Left lobe of liver (tissue), 2 donors: ENCODE results near the gene TLCD3A. TPM values are rescaled to one million over a fixed set of nuclear protein-coding genes. Genes with fewer than 3 reads are reported as not detected.
"Not testable (repeated sequence)": the region's sequence is repeated elsewhere in the genome, so short reads cannot be mapped to it uniquely, and the experiment has no call there.

Experiments used
- ATAC-seq: fragments of 200-7000 bp; cut with Tn5 transposase; one replicate; pipeline ENCODE4 v1.9.1; 2020; ENCODE audit warnings: mild to moderate bottlenecking, moderate library complexity
- DNase-seq: peaks from one replicate; pipeline ENCODE4 v3.0.0-alpha.2; 2020; ENCODE audit warnings: low spot score
- total RNA-seq: library from RNA; stranded (reverse); gene quantifications from one replicate; pipeline ENCODE4 v1.2.1, GENCODE V29; 2021
- donor health status: DM: no; HTN: no; CAD: no; lungs with moderate emphysema.
- donor health status: DM: no; HTN: yes; CAD: no.

The TLCD3A gene
- 0.50 TPM for total RNA-seq

GRCh38 chr17:732067-732901, at the start of gene TLCD3A:
TSS of gene TLCD3A (plus strand) at chr17:732596. CDS start at chr17:732648, 52 bp downstream.
- peak; percentile 78 for DNase-seq
- peak; percentile 89 for ATAC-seq

DNA sequence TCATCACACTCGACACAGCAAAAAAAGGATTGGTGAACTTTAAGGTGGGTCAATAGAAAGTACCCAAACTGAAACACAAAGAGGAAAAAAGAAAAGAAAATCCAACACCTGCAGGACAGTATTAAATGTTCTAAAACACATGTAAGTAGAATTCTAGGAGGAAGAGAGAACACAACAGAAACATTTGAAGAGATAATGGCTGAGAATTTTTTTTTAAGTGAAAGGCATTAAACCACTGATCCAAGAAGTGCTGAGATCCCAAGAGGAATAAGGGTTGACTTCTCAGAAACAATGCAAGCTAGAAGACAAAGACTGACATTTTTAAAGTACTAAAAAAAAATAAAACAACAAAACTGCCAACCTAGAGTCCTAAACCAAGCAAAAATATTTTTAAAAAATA, 49.4 kb upstream of the TLCD3A start:
- no peak for ATAC-seq
- DNase-seq: no peak

- no peak for ATAC-seq
- DNase-seq: no peak
These were observed 48.7 kb upstream of the TLCD3A start for GRCh38 chr17:683499-684254.

GRCh38 chr17:685006-685405, 47.4 kb upstream of the TLCD3A start:
- ATAC-seq: no peak

DNA sequence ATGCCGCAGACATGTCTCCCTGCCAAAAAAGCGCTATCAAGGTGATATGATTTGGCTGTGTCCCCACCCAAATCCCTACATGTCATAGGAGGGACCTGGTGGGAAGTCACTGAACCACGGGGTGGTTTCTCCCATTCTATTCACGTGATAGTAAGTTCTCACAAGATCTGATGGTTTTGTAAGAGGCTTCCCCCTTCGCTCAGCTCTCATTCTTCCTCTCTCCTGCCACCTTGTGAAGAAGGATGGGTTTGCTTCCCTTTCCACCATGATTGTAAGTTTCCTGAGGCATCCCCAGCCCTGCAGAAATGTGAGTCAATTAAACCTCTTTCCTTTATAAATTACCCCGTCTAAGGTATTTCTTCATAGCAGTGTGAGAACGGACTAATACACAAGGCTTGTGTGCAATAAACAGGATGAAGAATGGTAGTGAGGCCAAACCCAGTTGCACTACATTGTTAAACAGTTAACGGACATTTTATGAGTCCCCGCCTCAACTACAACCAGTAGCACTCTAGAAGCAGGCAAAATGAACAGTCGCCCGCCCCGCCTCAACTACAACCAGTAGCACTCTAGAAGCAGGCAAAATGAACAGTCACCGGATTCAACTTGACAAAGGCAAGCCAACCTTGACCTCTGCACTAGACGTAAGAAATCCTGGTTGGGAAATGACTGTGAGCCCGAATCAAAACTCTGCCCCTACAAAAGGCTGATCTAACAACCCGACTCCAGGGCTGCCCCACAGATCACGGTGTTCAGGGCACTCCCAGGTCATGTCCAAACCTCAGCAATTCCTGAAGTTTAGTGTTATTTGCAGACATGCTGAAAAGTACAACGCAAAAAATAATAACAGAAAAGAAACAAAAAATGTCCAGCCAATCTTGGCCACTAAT, 44.1 kb upstream of the TLCD3A start:
- DNase-seq (no peak), ATAC-seq (peak; percentile 85)

More at GRCh38 chr17:685006-685405, 47.4 kb upstream of the TLCD3A start:
- no peak for DNase-seq

- ATAC-seq (no peak), DNase-seq (no peak)
These were observed 42.7 kb upstream of the TLCD3A start for GRCh38 chr17:689556-690275.

GRCh38 chr17:690361-690760, 42.0 kb upstream of the TLCD3A start:
- no peak for DNase-seq
- no peak for ATAC-seq

DNA sequence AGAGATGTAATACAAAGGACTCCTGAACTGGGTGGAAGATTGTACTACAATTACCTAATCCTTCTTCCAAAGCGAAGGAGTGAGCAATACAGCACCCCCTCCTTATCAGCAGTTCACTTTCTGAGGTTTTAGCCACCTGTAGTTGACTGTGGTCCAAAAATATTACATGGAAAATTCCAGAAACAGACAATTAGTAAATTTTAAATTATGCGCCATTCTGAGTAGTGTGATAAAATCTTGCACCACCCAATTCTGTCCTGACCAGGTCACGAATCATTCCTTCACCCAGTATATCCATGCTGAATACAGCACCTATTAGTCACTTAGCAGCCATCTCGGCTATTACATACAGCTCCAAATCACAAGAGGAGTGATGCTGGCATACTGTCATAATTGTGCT, 41.0 kb upstream of the TLCD3A start:
- no peak for DNase-seq
- ATAC-seq: no peak

GRCh38 chr17:692116-692515, 40.3 kb upstream of the TLCD3A start:
- no peak for DNase-seq
- ATAC-seq: no peak

GRCh38 chr17:693791-694638, 38.4 kb upstream of the TLCD3A start:
- ATAC-seq (no peak), DNase-seq (no peak)

- no peak for ATAC-seq
- no peak for DNase-seq
These were observed 36.0 kb upstream of the TLCD3A start for GRCh38 chr17:696369-696768.

- ATAC-seq: no peak
- DNase-seq: no peak
These were observed 34.7 kb upstream of the TLCD3A start for GRCh38 chr17:697682-698081.

- DNase-seq, ATAC-seq: not testable (repeated sequence)
These were observed 34.3 kb upstream of the TLCD3A start for GRCh38 chr17:698096-698495.

DNA sequence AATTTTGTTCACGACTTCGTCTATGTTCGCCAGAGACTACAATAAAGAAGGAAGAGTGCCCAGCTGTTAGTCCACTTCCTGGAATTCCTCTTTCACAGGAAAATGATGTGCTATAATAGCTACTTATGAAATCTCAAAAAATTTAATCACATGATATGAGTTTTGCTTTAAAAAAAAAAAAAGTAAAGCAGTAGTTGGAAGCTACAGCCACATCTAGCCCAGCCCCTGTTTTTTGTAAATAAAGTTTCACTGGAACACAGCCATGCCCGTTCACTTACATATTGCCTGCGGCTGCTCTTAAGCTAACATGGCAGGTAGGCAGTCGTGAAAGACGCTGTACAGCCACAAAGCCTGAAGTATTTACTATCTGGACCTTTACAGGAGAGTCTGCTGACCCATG, 33.1 kb upstream of the TLCD3A start:
- DNase-seq (no peak), ATAC-seq (peak; percentile 86)

DNA sequence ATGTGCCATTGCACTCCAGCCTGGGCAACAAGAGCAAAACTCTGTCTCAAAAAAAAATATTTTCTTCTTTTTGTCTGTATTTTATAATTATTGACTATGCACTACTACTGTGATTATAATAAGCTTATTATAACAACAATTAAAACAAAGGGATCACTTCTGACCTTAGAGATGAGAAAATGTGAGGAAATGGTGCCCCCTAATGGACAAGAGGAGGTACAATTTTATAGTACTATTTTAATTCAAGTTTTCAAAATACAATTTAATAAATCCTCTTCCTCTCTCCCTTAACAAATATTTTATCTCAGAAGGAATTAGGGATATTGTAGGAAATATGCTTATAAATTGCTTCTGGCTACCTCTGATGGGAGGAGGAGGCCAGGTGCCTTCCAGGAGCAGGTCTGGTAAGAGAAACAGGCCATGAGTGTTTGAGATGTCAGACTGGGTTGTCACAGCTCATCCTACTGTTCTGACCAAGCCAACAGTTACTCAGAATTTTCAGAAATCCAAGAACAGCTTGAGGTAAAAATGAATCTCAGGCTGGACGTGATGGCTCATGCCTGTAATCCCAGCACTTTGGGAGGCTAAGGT, 31.8 kb upstream of the TLCD3A start:
- DNase-seq (no peak), ATAC-seq (peak; percentile 70)

GRCh38 chr17:703081-703875, 29.1 kb upstream of the TLCD3A start:
- no peak for DNase-seq
- no peak for ATAC-seq

- no peak for ATAC-seq
- DNase-seq: no peak
These were observed 28.1 kb upstream of the TLCD3A start for GRCh38 chr17:704111-704864.

- no peak for DNase-seq
- no peak for ATAC-seq
These were observed 27.4 kb upstream of the TLCD3A start for GRCh38 chr17:705011-705410.
